Left ventricle myocardium inferior (tissue), 1 donor: ENCODE measurements around the gene NCK2. TPM values are rescaled to one million over a fixed set of nuclear protein-coding genes. Genes with fewer than 3 reads are reported as not detected.

ENCODE experiments used
- DNase-seq: peaks from one replicate; pipeline ENCODE4 v3.0.0-alpha.2; 2020
- H3K27ac ChIP-seq: fragments of 200-600 bp; replicated peaks from 2 replicates; pipeline ENCODE4 v1.8.0; 2021
- H3K27me3 ChIP-seq: fragments of 200-600 bp; 2 replicates; pipeline ENCODE4 v1.8.0; 2021; ENCODE audit warnings: low read depth
- H3K36me3 ChIP-seq: fragments of 200-600 bp; 2 replicates; pipeline ENCODE4 v1.8.0; 2021
- H3K4me1 ChIP-seq: fragments of 200-600 bp; 2 replicates; pipeline ENCODE4 v1.8.0; 2021
- H3K4me3 ChIP-seq: fragments of 200-600 bp; 2 replicates; pipeline ENCODE4 v1.8.0; 2021; ENCODE audit warnings: mild to moderate bottlenecking, moderate library complexity
- H3K9me3 ChIP-seq: fragments of 200-600 bp; replicated peaks from 2 replicates; pipeline ENCODE4 v1.8.0; 2021
- intact Hi-C: fragments of 100-400 bp; cut with micrococcal nuclease; formaldehyde crosslinking; loops from one replicate; pipeline ENCODE4 v1.11.0; 2022
- total RNA-seq: library from RNA; stranded (reverse); fragmentation: NEBNext Ultra II Directional; extraction: Animal tissue kit (Norgen Biotek cat#: 25700); gene quantifications from one replicate; pipeline ENCODE4 v1.2.1, GENCODE V29; 2021
- TF ChIP-seq, protein P1 (sequence below): fragments of 200-600 bp; IDR thresholded peaks from 2 replicates; pipeline ENCODE4 v1.8.0; 2021; ENCODE audit warnings: antibody characterized with exemption, mild to moderate bottlenecking, borderline replicate concordance
- donor health status: DM: no; HTN: yes; CAD: no; lungs with severe emphysema.

Gene NCK2
- total RNA-seq, 1 donor from 2014 or later: 24.7 TPM

DNA sequence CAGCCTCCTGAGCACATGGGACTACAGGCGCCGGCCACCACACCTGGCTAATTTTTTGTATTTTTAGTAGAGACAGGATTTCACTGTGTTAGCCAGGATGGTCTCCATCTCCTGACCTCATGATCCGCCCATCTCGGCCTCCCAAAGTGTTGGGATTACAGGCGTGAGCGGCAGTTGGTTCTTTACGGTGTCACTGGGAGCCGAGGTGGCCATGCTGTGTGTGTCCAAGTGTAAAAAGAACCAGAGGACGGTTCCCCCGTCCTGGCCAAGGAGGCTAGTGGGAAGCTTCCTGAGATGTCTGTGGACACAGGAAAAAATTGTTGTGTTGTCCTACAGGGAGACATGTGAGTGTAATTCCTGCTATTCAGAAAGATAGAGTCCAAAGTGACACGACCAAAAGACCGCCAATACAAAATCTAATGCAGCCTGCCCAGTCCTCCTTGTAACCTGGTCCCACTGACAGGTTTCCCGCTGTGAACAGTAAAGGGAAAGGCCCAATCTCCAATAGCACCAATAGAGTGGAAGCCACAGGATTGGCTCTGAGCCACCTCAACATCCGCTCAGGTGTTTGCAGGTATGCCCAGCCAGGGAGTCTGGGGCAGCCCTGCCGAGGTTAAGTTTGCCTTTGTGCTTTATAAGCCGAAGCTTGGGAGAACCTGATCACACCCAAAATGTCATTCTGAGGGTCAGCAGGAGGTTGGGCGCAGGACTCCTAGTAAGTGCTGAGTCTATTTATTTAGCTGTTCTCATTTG is 40.6 kb downstream of the NCK2 start:
- intact Hi-C loops: no loop called here
- Histone ChIP-seq H3K4me1 (peaks cover 80% of the 10 kb centered on the region), H3K9me3 (no peaks in the 10 kb centered on the region), H3K27ac (no peak overlapping the region), H3K36me3 (no peaks in the 10 kb centered on the region), H3K4me3 (no peak overlapping the region), H3K27me3 (no peaks in the 10 kb centered on the region)
- TF ChIP-seq, protein P1, sequence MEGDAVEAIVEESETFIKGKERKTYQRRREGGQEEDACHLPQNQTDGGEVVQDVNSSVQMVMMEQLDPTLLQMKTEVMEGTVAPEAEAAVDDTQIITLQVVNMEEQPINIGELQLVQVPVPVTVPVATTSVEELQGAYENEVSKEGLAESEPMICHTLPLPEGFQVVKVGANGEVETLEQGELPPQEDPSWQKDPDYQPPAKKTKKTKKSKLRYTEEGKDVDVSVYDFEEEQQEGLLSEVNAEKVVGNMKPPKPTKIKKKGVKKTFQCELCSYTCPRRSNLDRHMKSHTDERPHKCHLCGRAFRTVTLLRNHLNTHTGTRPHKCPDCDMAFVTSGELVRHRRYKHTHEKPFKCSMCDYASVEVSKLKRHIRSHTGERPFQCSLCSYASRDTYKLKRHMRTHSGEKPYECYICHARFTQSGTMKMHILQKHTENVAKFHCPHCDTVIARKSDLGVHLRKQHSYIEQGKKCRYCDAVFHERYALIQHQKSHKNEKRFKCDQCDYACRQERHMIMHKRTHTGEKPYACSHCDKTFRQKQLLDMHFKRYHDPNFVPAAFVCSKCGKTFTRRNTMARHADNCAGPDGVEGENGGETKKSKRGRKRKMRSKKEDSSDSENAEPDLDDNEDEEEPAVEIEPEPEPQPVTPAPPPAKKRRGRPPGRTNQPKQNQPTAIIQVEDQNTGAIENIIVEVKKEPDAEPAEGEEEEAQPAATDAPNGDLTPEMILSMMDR: no peak
- no peak for DNase-seq

DNA sequence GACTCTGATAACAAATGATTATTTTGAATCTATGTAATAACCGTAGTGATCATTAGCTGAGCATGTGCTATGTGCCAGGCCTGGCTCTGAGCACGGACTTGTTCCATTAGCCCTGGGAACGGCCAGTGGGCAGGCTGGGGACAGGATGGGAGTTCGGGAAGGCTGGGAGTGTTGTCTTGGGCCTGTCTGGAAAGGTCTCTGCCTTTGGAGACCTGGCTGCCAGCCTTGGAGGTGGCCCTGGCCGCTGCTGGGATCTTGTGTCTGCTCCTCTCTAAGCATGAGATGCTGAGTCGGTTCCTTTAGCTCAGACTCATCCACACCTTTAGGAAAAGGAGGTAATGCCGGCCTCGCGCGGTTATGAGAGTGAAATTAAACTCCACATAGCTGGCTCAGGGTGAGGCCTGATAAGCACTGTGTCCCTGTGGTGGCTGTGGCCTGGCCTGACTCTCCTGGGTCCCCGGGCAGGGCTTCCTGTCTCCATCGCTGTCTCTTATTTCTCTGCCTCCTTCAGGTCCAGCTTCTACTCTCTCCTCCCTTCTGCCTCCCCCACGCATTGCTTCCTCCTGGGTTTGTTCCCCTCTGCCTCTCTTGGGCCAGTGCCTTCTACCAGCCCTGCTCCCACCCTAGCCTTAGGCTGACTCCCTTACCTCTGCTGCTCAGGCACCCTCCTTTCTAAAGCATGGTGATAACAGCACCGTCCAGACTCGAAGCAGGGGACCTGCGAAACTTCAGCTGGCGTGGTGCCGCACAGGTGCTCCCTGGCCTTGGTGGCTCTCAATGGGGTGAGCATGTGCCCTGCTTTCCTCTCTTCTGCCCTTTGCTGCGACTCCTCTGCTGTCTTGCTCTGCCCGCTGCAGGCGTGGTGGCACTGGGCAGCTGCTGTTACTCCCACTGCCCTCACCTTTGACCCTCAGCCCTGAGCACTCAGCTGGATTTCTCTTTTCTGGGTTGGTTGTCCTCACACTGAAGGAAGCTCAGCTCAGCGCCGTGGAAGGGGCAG is 41.8 kb downstream of the NCK2 start:
- Histone ChIP-seq H3K36me3 (no peaks in the 10 kb centered on the region), H3K4me3 (no peak overlapping the region), H3K27ac (peak overlapping the region; percentile 38), H3K9me3 (no peaks in the 10 kb centered on the region), H3K27me3 (no peaks in the 10 kb centered on the region), H3K4me1 (peaks cover 80% of the 10 kb centered on the region)
- DNase-seq: no peak
- intact Hi-C loops: no loop called here
- TF ChIP-seq, protein P1: no peak

DNA sequence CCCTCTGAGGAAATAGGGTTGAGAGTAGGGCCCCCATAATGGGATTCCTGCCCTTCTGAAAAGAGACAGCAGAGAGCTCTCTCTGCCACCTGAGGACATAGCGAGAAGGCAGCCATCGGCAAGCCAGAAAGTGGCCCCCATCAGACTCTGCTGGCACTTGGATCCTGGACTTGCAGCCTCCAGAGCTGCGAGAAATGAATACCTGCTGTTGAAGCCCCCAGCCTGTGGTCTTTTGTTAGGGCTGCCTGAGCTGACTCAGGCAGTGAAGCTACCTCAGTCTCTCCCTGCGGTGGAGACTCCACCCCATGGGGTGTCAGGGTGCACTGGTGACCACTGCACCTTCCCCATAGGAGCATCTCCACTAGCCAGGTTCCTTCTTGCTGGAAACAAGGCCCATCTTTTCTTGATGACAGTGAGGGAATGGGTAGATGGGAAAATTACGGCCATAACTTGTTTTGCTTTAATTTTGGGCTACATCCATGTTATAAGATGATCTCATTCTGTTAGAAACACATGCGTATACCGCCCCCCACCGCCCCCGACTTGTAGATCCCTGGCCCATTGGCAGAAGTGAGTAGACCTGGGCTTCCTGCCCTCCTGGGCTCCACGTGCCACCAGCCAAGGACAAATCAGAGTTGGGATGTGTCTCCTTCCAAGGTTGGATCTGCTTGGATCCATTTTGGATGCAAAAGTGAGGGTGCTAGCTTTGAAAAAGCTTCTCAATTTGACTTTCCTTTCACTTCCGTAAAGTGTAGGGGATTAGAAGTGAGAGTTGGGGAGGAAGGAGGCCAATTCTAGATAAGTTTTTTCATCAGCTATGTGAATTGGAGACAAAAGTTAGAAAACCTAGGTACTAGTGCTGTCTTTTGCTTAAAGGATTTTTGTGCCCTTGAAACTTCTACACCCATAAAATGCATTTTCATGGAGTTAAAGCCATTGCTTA is 42.9 kb downstream of the NCK2 start:
- H3K4me1 ChIP-seq: peaks cover 73% of the 10 kb centered on the region
- H3K27ac ChIP-seq: peak overlapping the region; percentile 14
- no peak overlapping the region for H3K4me3 ChIP-seq
- DNase-seq: peak; percentile 44
- no peaks in the 10 kb centered on the region for H3K27me3 ChIP-seq
- TF ChIP-seq, protein P1: peak; percentile 37
- no peaks in the 10 kb centered on the region for H3K9me3 ChIP-seq
- no peaks in the 10 kb centered on the region for H3K36me3 ChIP-seq
- intact Hi-C loops: no loop called here

DNA sequence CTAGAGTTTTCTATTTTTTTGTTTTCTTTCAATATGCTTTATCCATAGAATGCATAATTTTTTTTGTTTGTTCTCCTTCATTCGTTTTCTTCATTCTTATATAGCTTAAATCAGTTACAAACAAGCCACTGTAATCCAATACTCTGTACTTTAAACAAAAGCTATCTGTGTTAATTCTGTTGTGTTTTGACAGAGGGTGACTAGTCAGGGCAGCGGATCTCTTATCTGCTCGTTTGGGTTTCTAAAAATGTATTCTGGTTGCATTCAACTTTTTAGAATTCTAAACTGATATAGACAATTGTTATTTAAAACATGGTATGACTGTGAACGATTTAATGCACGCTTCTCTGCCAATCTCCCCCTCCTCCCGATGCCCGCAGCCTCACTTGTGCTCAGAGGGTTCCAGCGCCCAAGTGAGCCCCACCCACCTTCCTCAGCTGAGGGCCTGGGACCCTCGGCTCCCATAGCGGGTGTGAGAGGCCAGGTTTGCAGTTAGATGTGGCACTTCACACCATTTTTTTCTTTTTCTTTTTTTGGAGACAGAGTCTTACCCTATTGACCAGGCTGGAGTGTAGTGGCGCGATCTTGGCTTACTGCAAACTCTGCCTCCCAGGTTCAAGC is 44.1 kb downstream of the NCK2 start:
- Histone ChIP-seq H3K4me3 (no peak overlapping the region), H3K27ac (no peak overlapping the region), H3K27me3 (no peaks in the 10 kb centered on the region), H3K9me3 (no peaks in the 10 kb centered on the region), H3K4me1 (peaks cover 70% of the 10 kb centered on the region), H3K36me3 (no peaks in the 10 kb centered on the region)
- TF ChIP-seq, protein P1: no peak
- DNase-seq: no peak
- intact Hi-C loops: no loop called here
